Common myeloid progenitor, CD34-positive (primary cell): ENCODE results near the gene LRP1B.

Experiments used
- CTCF ChIA-PET: fragments of 350-600 bp; sonication (Branson Sonifier 250); formaldehyde crosslinking; loops from one replicate; lab custom pipeline; 2021; ENCODE audit warnings: antibody characterized with exemption; lab: Charles Lee
- POLR2A ChIA-PET: fragments of 350-600 bp; sonication (Branson Sonifier 250); formaldehyde crosslinking; loops from one replicate; lab custom pipeline; 2021; ENCODE audit warnings: antibody characterized with exemption; lab: Charles Lee
- DNase-seq, 3 donors: peaks; one replicate each; pipeline versions ENCODE4 v3.0.0 to v3.0.0-alpha.2; 2013
- H3K27ac ChIP-seq, 2 experiments: 1 replicate in 1 of 2; 2 replicates in 1 of 2; pipeline ENCODE4 v1.7.0; 2013; ENCODE audit warnings: inconsistent platforms in 2 of 2, low read length in 2 of 2, mild to moderate bottlenecking in 2 of 2, low read depth in 1 of 2, moderate library complexity in 1 of 2; ENCODE audit not compliant: severe bottlenecking in 2 of 2, insufficient read depth in 1 of 2, poor library complexity in 1 of 2
- H3K27me3 ChIP-seq, 5 experiments: replicated peaks in 2 of 5; 1 replicate in 3 of 5; 2 replicates in 2 of 5; pipeline versions ENCODE4 v1.6.1 to v1.7.0; 2013; ENCODE audit warnings: low read length in 4 of 5, mild to moderate bottlenecking in 2 of 5, moderate library complexity in 2 of 5, inconsistent platforms in 1 of 5; ENCODE audit not compliant: insufficient read depth in 5 of 5, control insufficient read depth in 4 of 5
- H3K36me3 ChIP-seq, 4 experiments: 1 replicate in 2 of 4; 2 replicates in 2 of 4; pipeline versions ENCODE4 v1.6.1 to v1.7.0; 2013; ENCODE audit warnings: low read length in 3 of 4, control low read depth in 1 of 4, mild to moderate bottlenecking in 1 of 4; ENCODE audit not compliant: control insufficient read depth in 4 of 4, insufficient read depth in 4 of 4
- H3K4me1 ChIP-seq, 4 experiments: 1 replicate in 3 of 4; 2 replicates in 1 of 4; pipeline versions ENCODE4 v1.6.1 to v1.7.1; 2013; ENCODE audit warnings: low read length in 3 of 4, mild to moderate bottlenecking in 3 of 4, control low read depth in 1 of 4, inconsistent platforms in 1 of 4, moderate library complexity in 1 of 4; ENCODE audit not compliant: control insufficient read depth in 4 of 4, insufficient read depth in 4 of 4; ENCODE audit errors: control extremely low read depth in 1 of 4
- H3K4me3 ChIP-seq, 7 experiments: 1 replicate in 4 of 7; 2 replicates in 3 of 7; pipeline versions ENCODE4 v1.5.1 to v1.7.0; 2013; ENCODE audit warnings: mild to moderate bottlenecking in 7 of 7, low read length in 6 of 7, moderate library complexity in 6 of 7, inconsistent platforms in 2 of 7, low read depth in 2 of 7, control low read depth in 1 of 7; ENCODE audit not compliant: insufficient read depth in 4 of 7, control insufficient read depth in 1 of 7; ENCODE audit errors: extremely low read depth in 1 of 7
- H3K9me3 ChIP-seq, 5 experiments: 1 replicate in 4 of 5; 2 replicates in 1 of 5; pipeline versions ENCODE4 v1.6.1 to v1.7.1; 2013; ENCODE audit warnings: low read length in 4 of 5, mild to moderate bottlenecking in 2 of 5, inconsistent platforms in 1 of 5, low read depth in 1 of 5, moderate library complexity in 1 of 5; ENCODE audit not compliant: control insufficient read depth in 4 of 5, insufficient read depth in 2 of 5; ENCODE audit errors: control extremely low read depth in 1 of 5
- WGBS: methylation state at CpG from one replicate; pipeline ENCODE4 v1.1.5; 2013; ENCODE audit not compliant: insufficient coverage; 5-methylcytosine and 5-hydroxymethylcytosine counted together

Gene LRP1B

GRCh38 chr2:141911485-141912066, 219.2 kb downstream of the LRP1B start:
- POLR2A ChIA-PET: no interaction called here
- Histone ChIP-seq H3K36me3 (no peaks in the 10 kb centered on the region), H3K27me3 (no peaks in the 10 kb centered on the region), H3K4me3 (no peak overlapping the region), H3K9me3 (no peaks in the 10 kb centered on the region), H3K4me1 (no peaks in the 10 kb centered on the region), H3K27ac (no peak overlapping the region)
- WGBS: 100% methylated on average over 1 of the region's 2 CpGs
- DNase-seq: peak; percentile 22 to 38 (median 37)
- CTCF ChIA-PET: interaction anchor here (0.8 to 2.4 kb wide), 4 partner anchors 9 to 693 kb away, joined by 3 to 6 read pairs (median 4); no protein-coding TSS in a partner anchor

DNA sequence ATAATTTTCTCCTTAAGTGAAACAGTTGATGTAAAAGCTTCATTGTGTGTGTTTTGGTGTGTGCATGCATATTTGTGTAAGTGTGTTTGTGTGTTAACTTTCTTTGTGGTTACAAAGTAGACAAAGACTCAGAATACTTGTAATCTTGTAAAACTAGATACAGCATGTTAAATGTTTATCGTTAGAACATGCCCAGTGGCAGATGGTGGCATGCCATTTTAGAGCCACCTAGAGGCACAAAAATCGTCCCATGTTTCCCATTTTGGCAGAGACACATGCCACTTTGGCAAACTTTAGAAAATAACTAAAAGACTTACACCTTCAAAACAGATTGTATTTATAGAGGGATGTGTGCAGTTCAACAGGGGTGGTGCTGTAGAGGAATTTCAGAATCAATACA, 224.1 kb downstream of the LRP1B start:
- Histone ChIP-seq H3K4me1 (no peaks in the 10 kb centered on the region), H3K27me3 (no peaks in the 10 kb centered on the region), H3K27ac (no peak overlapping the region), H3K4me3 (no peak overlapping the region), H3K36me3 (no peaks in the 10 kb centered on the region), H3K9me3 (no peaks in the 10 kb centered on the region)
- POLR2A ChIA-PET: no interaction called here
- WGBS: no CpG with 5 or more reads among the region's 2 CpGs
- no peak for DNase-seq
- CTCF ChIA-PET: no interaction called here

GRCh38 chr2:141900826-141901225, 230.0 kb downstream of the LRP1B start:
- H3K9me3 ChIP-seq: no peaks in the 10 kb centered on the region
- WGBS: 79% methylated on average over 2 of the region's 2 CpGs
- POLR2A ChIA-PET: no interaction called here
- H3K27ac ChIP-seq: no peak overlapping the region
- H3K27me3 ChIP-seq: no peaks in the 10 kb centered on the region
- CTCF ChIA-PET: no interaction called here
- no peaks in the 10 kb centered on the region for H3K4me1 ChIP-seq
- no peak for DNase-seq
- H3K36me3 ChIP-seq: no peaks in the 10 kb centered on the region
- no peak overlapping the region for H3K4me3 ChIP-seq

GRCh38 chr2:141899740-141900139, 231.1 kb downstream of the LRP1B start:
- ChIA-PET POLR2A (no interaction called here), CTCF (no interaction called here)
- DNase-seq: no peak
- Histone ChIP-seq H3K4me3 (no peak overlapping the region), H3K9me3 (no peaks in the 10 kb centered on the region), H3K27me3 (no peaks in the 10 kb centered on the region), H3K36me3 (no peaks in the 10 kb centered on the region), H3K4me1 (no peaks in the 10 kb centered on the region), H3K27ac (no peak overlapping the region)
- 95% methylated on average over 3 of the region's 4 CpGs for WGBS

DNA sequence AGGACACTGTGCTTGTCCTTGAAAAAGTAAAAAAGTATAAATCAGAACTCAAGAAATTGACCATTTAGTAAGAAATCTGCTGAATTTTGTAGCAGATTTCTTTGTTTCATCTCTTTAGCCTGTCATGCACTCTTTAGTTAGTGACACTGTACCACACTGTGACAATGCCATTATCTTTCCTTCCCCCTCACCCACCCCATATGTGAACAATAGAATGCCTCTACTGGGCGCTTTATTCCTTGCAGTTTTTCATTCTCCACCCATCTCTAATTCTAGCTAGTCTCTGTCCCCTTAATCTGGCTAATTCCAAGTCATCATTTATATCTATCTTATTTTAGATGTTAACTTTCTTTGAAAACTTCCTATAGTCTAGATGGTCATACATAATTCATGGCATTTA, 241.0 kb downstream of the LRP1B start:
- ChIA-PET CTCF (no interaction called here), POLR2A (no interaction called here)
- Histone ChIP-seq H3K4me1 (no peaks in the 10 kb centered on the region), H3K27me3 (no peaks in the 10 kb centered on the region), H3K36me3 (no peaks in the 10 kb centered on the region), H3K27ac (no peak overlapping the region), H3K4me3 (no peak overlapping the region), H3K9me3 (no peaks in the 10 kb centered on the region)
- DNase-seq: no peak
- WGBS: no CpG with 5 or more reads among the region's 1 CpG

DNA sequence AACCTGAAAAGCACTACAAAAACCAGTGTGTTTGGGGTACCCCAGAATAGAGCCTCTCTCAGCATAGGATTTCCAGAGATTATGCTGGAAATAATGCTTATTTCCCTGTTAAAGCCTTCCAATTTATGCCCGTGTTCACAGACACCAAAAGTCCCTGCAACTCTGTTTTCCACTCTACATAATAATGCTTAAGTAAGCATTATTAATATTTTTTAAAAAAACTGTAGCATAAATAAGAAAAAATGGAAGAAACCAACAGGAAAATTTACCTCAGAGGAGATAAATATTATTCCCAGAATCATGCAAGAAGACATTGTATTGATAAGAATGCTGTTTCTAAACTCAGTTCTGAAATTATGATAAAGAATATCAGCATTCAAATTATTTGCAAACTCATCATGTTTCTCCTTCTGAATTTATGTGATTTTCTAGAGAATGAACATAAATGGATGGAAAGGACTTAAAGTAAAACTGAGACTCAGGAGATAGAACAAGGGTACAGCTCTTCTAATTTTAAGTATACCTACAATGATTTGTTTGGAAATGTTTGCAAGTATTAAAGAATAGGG, 241.7 kb downstream of the LRP1B start:
- no peaks in the 10 kb centered on the region for H3K27me3 ChIP-seq
- no peaks in the 10 kb centered on the region for H3K36me3 ChIP-seq
- WGBS: no CpG with 5 or more reads among the region's 1 CpG
- H3K4me1 ChIP-seq: no peaks in the 10 kb centered on the region
- no peak overlapping the region for H3K4me3 ChIP-seq
- H3K27ac ChIP-seq: no peak overlapping the region
- H3K9me3 ChIP-seq: no peaks in the 10 kb centered on the region
- POLR2A ChIA-PET: no interaction called here
- CTCF ChIA-PET: no interaction called here
- no peak for DNase-seq

GRCh38 chr2:141887363-141887762, 243.5 kb downstream of the LRP1B start:
- Histone ChIP-seq H3K9me3 (no peaks in the 10 kb centered on the region), H3K4me3 (no peak overlapping the region), H3K27me3 (no peaks in the 10 kb centered on the region), H3K27ac (no peak overlapping the region), H3K4me1 (no peaks in the 10 kb centered on the region), H3K36me3 (no peaks in the 10 kb centered on the region)
- WGBS: 94% methylated on average over 2 of the region's 3 CpGs
- CTCF ChIA-PET: no interaction called here
- POLR2A ChIA-PET: no interaction called here
- DNase-seq: no peak
